CD4-positive, alpha-beta T cell treated with Interleukin-17A for 4 hours (primary cell): ENCODE data around the gene SUPT4H1.

Source experiments
- DNase-seq: peaks from one replicate; pipeline ENCODE4 v3.0.0-alpha.2; 2020; ENCODE audit warnings: mixed read lengths

Gene SUPT4H1

GRCh38 chr17:58380207-58381123 is 28.5 kb upstream of the SUPT4H1 start:
- no peak for DNase-seq

- DNase-seq: no peak
These were observed 27.5 kb upstream of the SUPT4H1 start for GRCh38 chr17:58379511-58379824.

GRCh38 chr17:58378733-58379510 is 26.9 kb upstream of the SUPT4H1 start:
- peak; percentile 50 for DNase-seq

GRCh38 chr17:58377661-58378060 is 25.7 kb upstream of the SUPT4H1 start:
- DNase-seq: no peak

GRCh38 chr17:58377093-58377601 is 25.1 kb upstream of the SUPT4H1 start:
- DNase-seq: no peak

- DNase-seq: no peak
These were observed 24.5 kb upstream of the SUPT4H1 start for GRCh38 chr17:58376472-58377000.

- DNase-seq: no peak
These were observed 23.8 kb upstream of the SUPT4H1 start for GRCh38 chr17:58375811-58376210.

- DNase-seq: no peak
These were observed 23.3 kb upstream of the SUPT4H1 start for GRCh38 chr17:58375256-58375655.

- DNase-seq: no peak
These were observed 21.9 kb upstream of the SUPT4H1 start for GRCh38 chr17:58373923-58374322.

- no peak for DNase-seq
These were observed 21.0 kb upstream of the SUPT4H1 start for GRCh38 chr17:58373003-58373402.

GRCh38 chr17:58371300-58371950 is 19.4 kb upstream of the SUPT4H1 start:
- DNase-seq: no peak

GRCh38 chr17:58370716-58371115 is 18.7 kb upstream of the SUPT4H1 start:
- DNase-seq: no peak

GRCh38 chr17:58370309-58370708 is 18.3 kb upstream of the SUPT4H1 start:
- no peak for DNase-seq

GRCh38 chr17:58369214-58370031 is 17.4 kb upstream of the SUPT4H1 start:
- no peak for DNase-seq

- DNase-seq: no peak
These were observed 16.8 kb upstream of the SUPT4H1 start for GRCh38 chr17:58368860-58369213.

GRCh38 chr17:58367461-58367860 is 15.5 kb upstream of the SUPT4H1 start:
- no peak for DNase-seq

GRCh38 chr17:58365980-58366595 is 14.1 kb upstream of the SUPT4H1 start:
- DNase-seq: no peak

GRCh38 chr17:58365185-58365979 is 13.4 kb upstream of the SUPT4H1 start:
- DNase-seq: no peak

- DNase-seq: no peak
These were observed 12.4 kb upstream of the SUPT4H1 start for GRCh38 chr17:58364270-58364942.

- DNase-seq: no peak
These were observed 11.6 kb upstream of the SUPT4H1 start for GRCh38 chr17:58363457-58364185.
